ENCODE results near the gene ZNF319.
"Not testable (repeated sequence)": the region's sequence is repeated elsewhere in the genome, so short reads cannot be mapped to it uniquely, and the experiment has no call there.

ZNF319 gene

DNA sequence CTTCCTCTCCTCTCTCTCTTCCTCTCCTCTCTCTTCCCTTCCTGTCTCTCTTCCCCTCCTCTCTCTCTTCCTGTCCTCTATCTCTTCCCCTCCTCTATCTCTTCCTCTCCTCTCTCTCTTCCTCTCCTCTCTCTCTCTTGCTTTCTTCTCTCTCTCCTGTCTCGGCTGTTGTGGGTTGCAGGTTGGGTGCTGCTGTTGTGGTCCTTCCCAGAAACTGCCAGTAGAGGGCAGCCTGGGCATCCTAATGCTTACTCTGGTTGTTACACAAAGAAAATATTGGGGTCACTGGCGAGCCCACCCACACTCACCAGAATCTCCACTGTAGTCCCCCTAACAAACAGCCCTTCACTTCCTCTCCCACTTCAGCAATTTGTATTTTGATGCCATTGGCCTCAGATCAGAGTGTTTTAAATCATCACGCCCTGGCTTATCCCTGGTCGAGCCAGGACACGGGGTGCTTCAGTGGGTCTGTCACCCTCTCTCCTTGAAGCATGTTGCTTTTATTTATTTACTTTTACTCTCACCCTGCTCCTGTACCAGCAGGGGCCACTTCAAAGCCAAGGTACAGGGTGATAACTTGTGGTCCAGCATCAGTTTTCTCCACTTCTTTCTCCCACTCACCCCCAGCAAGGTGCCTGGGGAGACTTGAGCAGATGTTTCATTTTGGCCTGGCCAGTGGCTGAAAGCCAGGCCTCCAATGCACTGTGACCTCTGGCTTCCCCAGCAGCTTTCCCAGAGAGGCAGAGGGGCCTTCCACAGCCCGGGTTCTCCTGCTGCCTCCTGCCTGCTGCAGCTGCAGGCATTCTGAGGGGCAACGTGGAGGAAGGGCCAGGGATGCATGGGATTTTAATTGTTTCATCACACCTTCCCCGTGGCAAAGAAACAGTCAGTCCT is 20.4 kb upstream of the ZNF319 start:
- peak; percentile 74 for DNase-seq

DNA sequence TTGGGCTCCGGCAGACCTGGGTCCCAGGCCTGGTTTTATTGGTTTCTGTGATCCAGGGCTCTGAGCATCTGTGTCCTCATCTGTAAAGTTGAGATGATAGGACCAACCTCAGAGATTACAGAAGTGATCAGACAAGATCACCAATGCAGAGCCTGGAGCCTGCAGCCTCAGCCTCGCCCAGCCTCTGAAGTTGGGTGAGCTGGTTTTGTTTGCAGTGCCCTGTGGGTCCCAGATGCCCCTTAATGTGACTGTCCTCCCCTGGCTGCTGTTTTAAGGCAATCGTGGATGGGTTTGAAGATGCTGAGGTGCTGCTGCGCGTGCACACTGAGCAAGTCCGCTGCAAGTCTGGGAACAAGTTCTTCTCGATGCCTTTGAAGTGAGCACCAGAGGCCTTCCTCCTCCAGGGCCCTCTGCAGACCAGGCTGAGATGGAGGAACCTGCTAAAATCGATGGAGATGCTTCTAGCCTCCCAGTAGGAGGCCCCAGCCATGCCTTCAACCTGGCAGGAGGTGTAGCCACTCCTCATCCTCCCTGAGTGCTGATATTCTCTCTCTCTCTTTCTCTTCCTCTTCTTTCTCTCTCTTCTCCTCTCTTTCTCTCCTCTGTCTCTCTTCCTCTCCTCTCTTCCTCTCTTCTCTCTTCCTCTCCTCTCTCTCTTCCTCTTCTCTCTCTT is 19.5 kb upstream of the ZNF319 start:
- DNase-seq, result no peak

DNA sequence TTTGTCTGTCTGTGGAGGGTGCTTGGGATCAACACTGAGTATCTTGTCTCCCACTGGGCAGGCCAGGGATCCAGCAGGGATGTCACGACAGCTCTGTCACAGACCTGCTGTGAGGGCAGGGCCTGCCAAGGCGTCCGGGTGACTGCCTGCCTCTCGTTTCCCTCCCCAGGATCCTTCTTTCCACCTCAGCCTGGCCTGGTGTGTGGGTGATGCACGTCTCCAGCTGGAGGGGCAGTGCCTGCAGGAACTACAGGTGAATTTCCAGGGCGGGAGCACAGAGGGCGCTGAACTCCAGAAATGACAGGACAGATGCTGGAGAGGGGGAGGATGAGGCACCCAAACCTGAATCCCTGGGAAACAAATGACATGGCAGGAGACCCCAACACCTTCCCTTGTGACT is 18.3 kb upstream of the ZNF319 start:
- DNase-seq, result no peak

DNA sequence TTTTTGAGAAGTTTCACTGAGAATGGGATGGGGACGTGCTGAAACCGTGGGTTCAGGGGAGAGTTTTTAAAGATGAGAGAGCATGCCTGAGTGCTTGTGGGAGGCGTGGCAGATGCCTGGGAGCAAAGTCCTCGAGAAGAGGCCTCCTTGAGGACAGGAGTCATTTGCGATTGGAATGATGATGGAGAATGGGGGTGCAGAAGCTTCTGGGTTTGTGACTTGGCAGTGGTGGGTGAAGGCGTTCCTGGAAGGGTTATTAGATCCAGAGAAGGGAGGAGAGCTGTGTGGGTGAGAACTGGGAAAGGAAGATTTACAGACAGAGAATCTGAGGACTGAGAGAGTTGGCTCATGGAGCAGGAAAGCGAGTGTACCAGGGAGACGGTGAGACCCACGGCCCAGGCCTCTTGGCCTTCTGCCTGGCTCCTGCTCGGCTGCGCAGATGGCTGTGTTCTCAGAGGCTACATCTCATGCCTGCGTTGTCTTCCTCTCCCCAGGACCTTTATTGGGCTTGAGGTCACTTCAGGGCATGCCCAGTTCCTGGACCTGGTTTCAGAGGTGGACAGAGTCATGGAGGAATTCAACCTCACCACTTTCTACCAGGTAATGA is 16.5 kb upstream of the ZNF319 start:
- no peak for DNase-seq

DNA sequence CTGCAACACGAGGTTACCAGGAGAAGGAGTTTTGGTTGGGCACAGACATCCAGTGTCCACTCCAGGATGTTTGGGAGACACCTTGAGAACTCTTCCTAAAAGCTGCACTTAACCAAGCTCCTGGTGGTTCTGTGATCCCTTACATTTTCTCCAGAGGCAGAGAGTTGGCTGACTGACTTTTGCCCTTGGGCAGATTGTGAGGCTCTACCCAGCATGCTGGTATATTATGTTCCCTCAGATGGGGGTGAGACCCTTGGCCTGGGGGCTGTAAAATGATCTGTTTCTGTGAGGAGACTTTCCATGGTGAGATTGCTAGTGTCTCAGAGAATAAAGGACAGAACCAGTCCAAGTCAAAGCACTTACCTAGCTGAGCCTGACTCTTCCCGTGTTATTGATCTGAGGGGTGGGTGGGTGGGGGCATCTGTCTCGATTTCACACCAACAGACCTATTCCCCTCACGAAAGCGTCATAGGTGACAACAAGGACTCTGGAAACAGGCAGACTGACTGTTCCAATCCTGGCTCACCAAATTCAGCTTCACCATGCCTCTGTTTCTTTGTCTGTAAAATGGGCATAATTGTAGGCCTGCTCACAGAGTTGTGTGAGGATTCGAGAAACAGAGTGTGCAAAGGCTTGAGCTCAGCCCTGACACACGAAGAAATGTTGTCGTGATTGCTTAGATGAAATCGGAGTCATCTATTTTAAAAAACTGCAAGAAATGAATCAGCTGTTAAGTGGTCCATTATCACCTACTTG is 12.9 kb upstream of the ZNF319 start:
- no peak for DNase-seq

DNA sequence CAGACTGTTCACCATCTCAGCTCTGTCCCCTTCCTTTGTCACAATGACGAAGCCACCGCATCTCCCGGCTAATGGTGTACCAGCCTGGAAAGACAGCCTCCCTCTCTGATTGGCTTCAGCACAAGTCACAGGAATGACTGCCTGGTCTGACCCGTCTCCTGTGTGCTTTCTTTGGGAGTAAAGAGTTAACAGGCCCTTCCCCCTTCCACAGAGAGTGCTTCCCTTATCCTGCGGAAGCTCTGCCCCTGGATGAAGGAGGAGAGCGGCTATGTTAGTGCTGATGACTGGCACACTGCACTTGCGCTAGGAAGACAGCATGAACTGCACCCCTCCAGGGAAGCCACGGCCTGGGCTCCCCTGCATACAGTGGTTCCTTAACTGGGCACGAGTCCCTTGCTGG is 12.0 kb upstream of the ZNF319 start:
- DNase-seq, result no peak

DNA sequence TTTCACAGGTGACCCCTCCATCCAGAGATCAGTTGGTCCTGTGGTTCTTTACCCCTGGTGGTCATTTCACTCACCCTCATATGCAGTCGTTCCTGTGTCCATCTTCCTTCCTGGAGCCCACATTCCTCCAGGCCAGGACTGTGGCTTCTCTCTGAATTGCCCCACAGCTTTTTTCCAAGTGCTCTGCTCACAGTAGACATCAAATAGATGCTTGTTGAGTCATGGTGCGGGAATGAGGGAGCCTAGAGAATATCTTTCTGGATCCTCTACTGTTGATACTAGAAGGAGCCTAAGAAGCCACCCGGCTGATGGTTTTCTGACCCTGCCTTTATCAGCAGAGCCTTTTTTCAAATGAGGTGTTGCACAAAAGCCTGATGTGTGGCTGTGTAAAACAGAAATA is 11.2 kb upstream of the ZNF319 start:
- DNase-seq, result no peak

DNA sequence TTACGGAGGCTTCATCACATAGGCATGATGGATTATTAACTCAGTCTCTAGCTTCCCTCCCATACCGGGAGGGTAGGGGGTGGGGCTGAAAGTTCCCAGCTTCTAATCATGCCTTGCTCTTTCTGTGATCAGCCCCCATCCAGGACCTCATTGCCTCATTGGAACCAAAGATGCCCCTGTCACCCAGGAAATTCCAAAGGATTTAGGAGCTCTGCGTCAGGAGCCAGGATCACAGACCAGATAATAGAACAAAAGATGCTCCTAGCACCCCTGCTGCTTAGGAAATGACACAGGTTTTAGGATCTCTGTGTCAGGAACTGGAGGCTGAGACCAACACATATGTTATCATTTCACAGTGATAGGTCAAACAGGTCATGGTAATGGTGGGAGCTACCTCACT is 10.4 kb upstream of the ZNF319 start:
- DNase-seq, result no peak

DNA sequence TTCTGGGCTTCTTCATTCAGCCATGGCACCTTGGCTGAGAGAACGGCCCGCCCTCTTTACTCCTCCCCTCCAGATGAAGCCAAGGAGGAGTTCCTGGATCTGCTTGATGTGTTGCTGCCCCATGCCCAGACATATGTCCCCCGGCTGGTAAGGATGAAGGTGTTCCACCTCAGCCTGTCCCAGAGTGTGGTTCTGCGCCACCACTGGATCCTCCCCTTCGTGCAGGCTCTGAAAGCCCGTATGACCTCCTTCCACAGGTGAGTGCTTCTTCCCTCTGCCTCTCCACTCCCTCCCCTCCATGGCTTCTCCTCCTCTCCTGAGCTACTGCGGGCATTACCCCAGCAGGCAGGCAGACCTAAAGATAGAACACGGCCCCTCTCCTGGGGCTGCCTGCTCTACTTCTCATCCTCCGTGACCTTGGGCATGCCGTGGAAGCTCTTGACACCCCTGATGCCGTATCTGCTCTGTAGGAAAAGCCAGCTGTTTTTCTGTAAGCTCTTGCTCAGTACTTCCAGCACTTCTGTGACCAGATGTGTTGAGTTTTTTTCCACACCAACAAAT is 9.5 kb upstream of the ZNF319 start:
- DNase-seq, result no peak

DNA sequence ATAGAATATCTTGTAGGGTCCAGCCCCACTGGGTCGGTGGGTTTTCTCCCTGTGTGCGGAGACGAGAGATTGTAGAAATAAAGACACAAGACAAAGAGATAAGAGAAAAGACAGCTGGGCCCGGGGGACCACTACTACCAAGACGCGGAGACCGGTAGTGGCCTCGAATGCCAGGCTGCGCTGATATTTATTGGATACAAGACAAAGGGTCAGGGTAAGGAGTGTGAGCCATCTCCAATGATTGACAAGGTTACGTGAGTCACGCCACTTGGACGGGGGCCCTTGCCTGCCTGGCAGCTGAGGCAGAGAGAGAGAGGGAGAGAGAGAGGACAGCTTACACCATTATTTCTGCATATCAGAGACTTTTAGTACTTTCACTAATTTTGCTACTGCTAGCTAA is 4.3 kb upstream of the ZNF319 start:
- DNase-seq, result not testable (repeated sequence)

DNA sequence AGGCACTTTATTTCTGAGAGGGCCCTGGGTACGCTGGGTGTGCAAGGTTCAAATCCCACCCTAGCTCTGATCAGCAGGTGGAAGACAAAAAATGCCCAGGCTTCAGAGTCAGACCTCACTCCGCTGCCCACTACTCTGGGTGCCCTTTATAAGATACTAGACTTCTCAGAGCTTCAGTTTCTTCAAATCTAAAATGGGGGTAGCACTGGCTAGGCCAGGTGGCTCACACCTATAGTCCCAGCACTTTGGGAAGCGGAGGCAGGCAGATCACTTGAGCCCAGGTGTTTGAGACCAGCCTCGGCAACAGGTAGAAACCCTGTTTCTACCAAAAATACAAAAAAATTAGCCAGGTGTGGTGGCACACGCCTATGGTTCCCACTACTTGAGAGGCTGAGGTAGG is 2.5 kb upstream of the ZNF319 start:
- no peak for DNase-seq

DNA sequence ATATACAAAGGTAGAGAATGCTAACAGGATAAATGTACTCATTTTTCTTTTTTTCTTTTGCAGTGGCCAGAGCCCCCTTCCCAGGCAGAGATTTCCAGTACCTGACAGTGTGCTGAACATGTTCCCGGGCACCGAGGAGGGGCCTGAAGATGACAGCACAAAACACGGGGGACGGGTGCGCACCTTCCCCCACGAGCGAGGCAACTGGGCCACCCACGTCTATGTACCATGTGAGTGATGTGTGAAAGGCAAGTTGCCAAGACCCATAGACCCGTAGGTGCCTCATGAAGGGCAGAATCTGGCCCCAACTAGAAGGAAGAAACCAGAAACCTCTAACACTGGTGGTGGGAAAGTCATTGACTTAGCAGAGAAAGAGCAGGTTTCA is 1.9 kb upstream of the ZNF319 start:
- DNase-seq, result no peak

DNA sequence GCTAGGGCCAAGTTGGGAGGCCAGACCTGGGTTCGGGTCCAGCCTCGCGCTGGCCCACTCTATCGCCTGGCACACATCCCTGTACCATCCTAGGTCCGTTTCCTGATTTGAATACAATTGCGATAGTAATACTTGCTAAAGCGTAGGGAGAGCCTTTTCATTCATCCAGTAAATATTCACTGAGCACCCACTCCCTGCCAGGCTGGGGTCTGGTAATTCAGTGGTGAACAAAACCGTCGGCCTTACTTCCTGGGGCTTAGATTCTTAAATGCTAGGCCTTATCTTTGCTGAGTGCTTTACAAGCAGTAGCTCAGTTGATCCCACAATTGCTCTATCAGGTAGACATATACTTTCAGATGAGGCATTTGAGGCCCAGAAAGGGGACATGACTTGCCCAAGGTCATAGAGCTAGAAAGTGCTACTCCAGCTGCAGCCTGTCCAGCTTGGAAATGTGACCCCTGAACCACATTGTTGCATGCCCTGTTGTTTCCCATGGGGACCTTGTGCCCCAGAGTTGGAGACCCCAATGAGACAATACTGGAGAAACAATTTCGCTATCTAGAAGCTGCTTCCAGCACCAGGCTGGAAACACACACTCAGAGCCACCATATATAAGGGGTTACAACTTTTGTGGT is 1.4 kb upstream of the ZNF319 start:
- DNase-seq, result no peak

DNA sequence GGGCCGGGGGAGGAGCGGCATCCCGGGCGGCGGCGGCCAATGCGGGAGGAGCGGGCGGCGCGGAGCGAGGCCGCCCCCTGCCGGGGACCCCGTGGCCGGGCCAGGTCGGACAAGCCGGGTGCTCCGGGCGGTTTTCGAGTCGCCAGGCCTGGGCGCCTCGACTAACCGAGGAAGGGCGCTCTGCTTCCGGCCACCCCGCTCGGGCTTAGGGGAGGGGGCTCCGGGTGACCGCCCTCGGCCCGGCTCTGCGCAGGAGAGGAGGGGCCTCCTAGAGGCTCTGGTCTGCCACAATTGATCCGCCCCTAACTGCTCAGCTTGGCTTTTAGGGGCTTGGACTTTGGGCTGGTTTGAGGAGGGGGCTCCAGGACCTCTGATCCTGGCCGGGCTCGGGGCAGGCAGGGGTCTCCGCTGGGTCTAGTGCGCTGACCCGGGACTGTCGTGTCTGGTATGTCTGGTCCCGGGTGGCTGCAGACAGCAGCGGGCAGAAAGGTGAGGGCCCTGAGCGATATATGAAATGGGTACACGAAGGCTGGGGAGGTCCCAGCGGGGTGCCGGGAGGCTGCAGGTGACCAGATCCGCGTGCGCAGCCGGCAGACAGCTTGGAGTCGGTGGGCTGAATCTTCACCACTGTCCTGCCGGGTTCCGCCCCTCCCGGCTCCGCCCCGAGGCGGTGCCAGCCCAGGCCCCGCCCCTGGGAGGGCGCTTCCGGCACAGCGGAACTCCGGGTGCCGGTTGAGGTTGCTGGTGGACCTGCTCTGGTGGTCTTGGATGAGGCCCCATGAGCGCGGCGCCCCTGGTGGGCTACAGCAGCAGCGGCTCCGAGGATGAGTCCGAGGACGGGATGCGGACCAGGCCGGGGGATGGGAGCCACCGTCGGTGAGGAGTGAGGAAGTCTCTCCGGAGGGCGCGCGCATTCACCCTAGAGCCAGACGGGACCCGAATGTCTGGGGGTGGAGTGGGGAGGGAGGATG is 519 bp upstream of the ZNF319 start, which contains the start of gene USB1:
USB1 (plus strand) TSS at position 702 of the 971 bp plus-strand sequence; CDS start at position 779, 77 bp downstream.
- DNase-seq, result peak; percentile 85

DNA sequence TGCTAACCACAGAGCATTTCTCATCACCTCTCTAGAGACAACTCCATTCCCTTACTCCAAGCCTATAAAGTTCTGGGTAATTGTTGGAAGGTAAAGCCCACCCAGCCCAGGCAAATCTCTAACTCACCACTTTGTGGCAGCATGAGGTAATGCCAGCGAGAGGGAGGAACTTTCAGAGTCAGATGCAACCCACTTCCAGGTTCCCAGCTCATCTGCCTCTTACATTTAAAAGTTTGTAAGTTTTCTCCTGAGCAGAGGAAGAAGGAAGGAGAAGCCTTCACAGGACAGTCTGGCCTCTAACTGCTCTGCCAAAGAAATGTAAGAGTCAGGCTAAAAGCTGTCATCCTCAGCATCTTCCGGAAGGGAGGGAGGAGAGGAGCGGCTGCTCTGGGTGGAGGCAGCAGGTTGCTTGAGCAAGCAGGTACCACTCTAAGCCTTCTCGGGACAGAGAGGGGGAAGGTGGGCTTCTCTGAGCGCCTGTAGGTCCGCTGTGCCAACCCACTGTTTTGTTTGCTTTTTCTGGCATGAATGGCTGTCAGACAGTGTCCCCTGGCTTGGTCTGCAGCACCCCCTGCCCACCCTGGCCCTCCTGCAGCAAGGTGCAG is 1.0 kb downstream of the ZNF319 start:
- peak; percentile 53 for DNase-seq

DNA sequence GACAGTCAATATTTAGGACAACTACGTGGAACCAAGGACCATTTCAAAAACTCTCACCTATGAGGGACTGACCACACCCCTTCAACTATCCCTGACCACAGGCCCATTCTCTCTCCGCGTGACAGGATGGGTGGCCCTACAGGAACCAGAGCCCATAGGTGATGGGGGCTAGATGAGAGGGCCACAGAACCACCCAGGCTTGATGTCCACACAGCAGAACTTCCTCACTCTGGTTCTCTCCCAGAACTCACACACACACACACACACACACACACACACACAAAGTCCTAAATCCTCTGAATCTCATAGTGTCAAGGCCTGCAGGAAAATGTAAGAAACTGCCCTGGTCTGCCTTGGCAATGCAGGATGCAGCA is 1.5 kb downstream of the ZNF319 start:
- no peak for DNase-seq

DNA sequence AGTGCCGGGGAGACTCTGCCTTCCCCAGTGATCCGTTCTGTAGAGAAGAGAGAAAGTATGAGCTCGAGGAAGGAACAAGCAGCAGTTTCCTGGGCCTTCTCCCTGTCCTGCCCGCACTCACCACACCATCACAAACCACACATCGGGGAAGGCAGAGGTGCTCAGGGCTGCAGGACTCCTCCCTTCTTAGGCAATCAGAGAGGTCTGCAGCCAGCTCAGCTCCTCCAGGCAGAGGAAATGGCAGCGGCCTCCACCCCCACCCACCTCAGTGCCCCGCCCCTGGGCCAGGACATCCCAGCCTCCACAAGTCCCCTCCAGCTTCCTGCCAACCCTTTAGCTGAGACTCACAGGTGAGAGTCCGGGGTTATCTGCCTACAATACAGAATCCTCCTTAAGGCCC is 2.0 kb downstream of the ZNF319 start:
- peak; percentile 79 for DNase-seq

DNA sequence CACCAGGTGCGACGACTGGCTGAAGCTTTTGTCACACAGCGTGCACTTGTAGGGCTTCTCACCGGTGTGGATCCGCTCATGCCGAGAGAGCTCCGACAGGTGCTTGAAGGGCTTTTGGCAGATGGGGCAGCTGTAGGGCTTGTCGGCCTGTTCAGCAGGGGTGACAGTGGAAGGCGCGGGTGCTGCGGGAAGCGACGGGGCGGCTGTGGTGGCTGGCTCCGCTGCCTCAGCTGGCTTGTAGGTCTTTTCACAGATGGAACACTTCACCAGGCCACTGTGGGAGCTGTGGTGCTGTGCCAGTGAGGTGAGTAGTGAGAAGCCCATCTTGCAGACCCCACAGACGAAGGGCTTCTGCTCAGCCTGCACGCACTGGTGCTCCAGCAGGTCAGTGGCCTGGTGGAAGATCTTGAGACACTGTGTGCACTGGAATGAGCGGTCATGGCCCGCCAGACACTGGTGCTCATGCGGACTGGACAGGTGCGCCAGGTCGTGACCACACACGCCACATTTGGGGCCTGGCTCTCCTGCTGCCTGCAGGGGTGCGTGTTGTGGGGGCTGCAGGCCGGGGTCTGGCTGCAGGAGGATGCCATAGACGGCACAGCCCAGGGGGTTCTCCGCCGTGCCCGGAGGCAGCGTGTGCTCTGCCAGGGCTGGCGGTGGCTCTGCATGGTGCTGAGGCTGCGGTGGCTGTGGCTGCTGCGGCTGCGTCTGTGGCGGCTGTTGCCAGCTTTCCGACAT is 2.8 kb downstream of the ZNF319 start:
- DNase-seq, result no peak

DNA sequence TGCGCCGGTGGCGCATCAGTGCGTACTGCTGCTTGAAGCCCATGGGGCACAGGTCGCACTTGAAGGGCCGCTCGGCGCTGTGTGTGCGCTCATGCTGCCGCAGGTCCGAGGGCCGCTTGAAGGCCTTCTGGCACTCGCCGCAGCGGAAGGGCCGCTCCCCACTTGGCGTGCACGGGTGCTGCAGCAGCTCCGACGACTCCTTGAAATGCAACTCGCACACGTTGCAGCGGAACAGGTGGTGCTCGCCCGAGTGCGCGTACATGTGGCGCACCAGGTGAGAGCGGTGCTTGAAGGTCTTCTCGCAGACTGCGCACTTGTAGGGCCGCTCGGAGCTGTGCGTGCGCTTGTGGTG is 3.3 kb downstream of the ZNF319 start:
- DNase-seq, result no peak

All from CD4-positive, alpha-beta T cell treated with Interleukin-6 for 4 hours (primary cell).